H1 (cell line): Measurements from ENCODE around the gene LCP1. TPM values are rescaled to one million over a fixed set of nuclear protein-coding genes. Genes with fewer than 3 reads are reported as not detected.

Experiments used
- CTCF ChIA-PET: fragments of 300-600 bp; sonication (Branson Sonifier 250); formaldehyde crosslinking; loops from one replicate; lab custom pipeline; 2021; ENCODE audit not compliant: partially characterized antibody; lab: Charles Lee
- POLR2A ChIA-PET: fragments of 300-600 bp; sonication (Branson Sonifier 250); formaldehyde crosslinking; loops from one replicate; lab custom pipeline; 2021; ENCODE audit warnings: inconsistent platforms; ENCODE audit not compliant: partially characterized antibody; lab: Charles Lee
- DNase-seq, 2 experiments: peaks; one replicate each; pipeline versions ENCODE4 v3.0.0 to v3.0.0-alpha.2; 2010 to 2022; ENCODE audit warnings: low spot score in 2 of 2, low read depth in 1 of 2, mixed read lengths in 1 of 2
- FAIRE-seq: peaks from 2 replicates; lab custom pipeline; 2011; peaks lifted over from hg19 to GRCh38; lab: Jason Lieb, UNC
- H2AFZ ChIP-seq: 2 replicates; pipeline ENCODE4 v1.8.1; 2012; ENCODE audit warnings: low read length, inconsistent platforms
- H2AK5ac ChIP-seq: 2 replicates; pipeline ENCODE4 v1.6.1; 2013; ENCODE audit warnings: low read depth, low read length
- H2BK120ac ChIP-seq: replicated peaks from 2 replicates; pipeline ENCODE3; 2013; ENCODE audit warnings: low read depth, low read length, inconsistent platforms
- H2BK12ac ChIP-seq: 2 replicates; pipeline ENCODE4 v1.6.1; 2013; ENCODE audit warnings: low read depth, low read length
- H2BK15ac ChIP-seq: 2 replicates; pipeline ENCODE4 v1.6.1; 2013; ENCODE audit warnings: low read length
- H2BK20ac ChIP-seq: 2 replicates; pipeline ENCODE4 v1.6.1; 2013; ENCODE audit warnings: low read length
- H2BK5ac ChIP-seq: 2 replicates; pipeline ENCODE4 v1.6.1; 2013; ENCODE audit warnings: low read depth, low read length
- H3K14ac ChIP-seq: 2 replicates; pipeline ENCODE4 v1.6.1; 2013; ENCODE audit warnings: inconsistent platforms; ENCODE audit not compliant: insufficient read length
- H3K18ac ChIP-seq: 2 replicates; pipeline ENCODE4 v1.6.1; 2013; ENCODE audit warnings: low read length; ENCODE audit errors: extremely low read depth
- H3K23ac ChIP-seq: 2 replicates; pipeline ENCODE4 v1.6.1; 2013; ENCODE audit warnings: inconsistent platforms; ENCODE audit not compliant: insufficient read length
- H3K23me2 ChIP-seq: 2 replicates; pipeline ENCODE4 v1.6.1; 2013; ENCODE audit warnings: low read depth, low read length
- H3K27ac ChIP-seq: 2 replicates; pipeline ENCODE4 v1.6.1; 2011; ENCODE audit warnings: low read depth, low read length, inconsistent platforms
- H3K27me3 ChIP-seq, 4 experiments: replicated peaks in 1 of 4; 1 replicate in 1 of 4; 2 replicates in 3 of 4; pipeline versions ENCODE4 v1.6.1 to v1.8.1; 2011 to 2013; ENCODE audit warnings: low read length in 3 of 4, mild to moderate bottlenecking in 3 of 4, inconsistent platforms in 2 of 4, mixed read lengths in 2 of 4, moderate library complexity in 1 of 4; ENCODE audit not compliant: control insufficient read depth in 3 of 4, insufficient read depth in 3 of 4; ENCODE audit errors: extremely low read depth in 1 of 4
- H3K36me3 ChIP-seq, 4 experiments: 2 replicates each; pipeline versions ENCODE4 v1.6.1 to v1.8.1; 2011 to 2013; ENCODE audit warnings: mild to moderate bottlenecking in 4 of 4, low read length in 3 of 4, moderate library complexity in 2 of 4, control low read depth in 1 of 4, inconsistent platforms in 1 of 4; ENCODE audit not compliant: insufficient read depth in 4 of 4, control insufficient read depth in 2 of 4
- H3K4ac ChIP-seq: replicated peaks from 2 replicates; pipeline ENCODE3; 2013; ENCODE audit warnings: low read length, low read depth, mixed read lengths, inconsistent platforms; ENCODE audit not compliant: insufficient read length
- H3K4me1 ChIP-seq, 4 experiments: replicated peaks in 1 of 4; 1 replicate in 1 of 4; 2 replicates in 3 of 4; pipeline versions ENCODE4 v1.6.1 to v1.8.1; 2011 to 2013; ENCODE audit warnings: low read length in 3 of 4, inconsistent platforms in 2 of 4, mixed read lengths in 1 of 4; ENCODE audit not compliant: insufficient read depth in 4 of 4, control insufficient read depth in 3 of 4
- H3K4me2 ChIP-seq, 2 experiments: 2 replicates each; pipeline versions ENCODE4 v1.6.1 to v1.8.1; 2011 to 2013; ENCODE audit warnings: low read depth in 2 of 2, low read length in 2 of 2, control low read depth in 1 of 2, inconsistent platforms in 1 of 2, mild to moderate bottlenecking in 1 of 2; ENCODE audit not compliant: insufficient read depth in 1 of 2
- H3K4me3 ChIP-seq, 4 experiments: fragments of 200-600, 300-600 bp in 1 of 4; sonication (generic), shearing (Covaris generic), sonication (Bioruptor Twin) in 1 of 4; 2 replicates each; pipeline versions ENCODE4 v1.5.1 to v1.8.1; 2011 to 2016; ENCODE audit warnings: low read length in 4 of 4, low read depth in 3 of 4, control low read depth in 2 of 4, inconsistent platforms in 2 of 4, mild to moderate bottlenecking in 2 of 4, mixed read lengths in 1 of 4, moderate library complexity in 1 of 4; ENCODE audit not compliant: insufficient read depth in 2 of 4; ENCODE audit errors: extremely low read depth in 1 of 4
- H3K56ac ChIP-seq: replicated peaks from 2 replicates; pipeline ENCODE3; 2013; ENCODE audit warnings: low read depth, mild to moderate bottlenecking, mixed read lengths, low read length, inconsistent platforms; ENCODE audit not compliant: insufficient read length
- H3K79me1 ChIP-seq: 2 replicates; pipeline ENCODE4 v1.6.1; 2013; ENCODE audit warnings: low read depth, low read length, control low read depth
- H3K79me2 ChIP-seq, 2 experiments: 2 replicates each; pipeline versions ENCODE4 v1.6.1 to v1.8.1; 2012 to 2013; ENCODE audit warnings: low read length in 2 of 2, mild to moderate bottlenecking in 2 of 2, inconsistent platforms in 1 of 2; ENCODE audit not compliant: insufficient read depth in 2 of 2, control insufficient read depth in 1 of 2
- H3K9ac ChIP-seq, 4 experiments: replicated peaks in 1 of 4; 1 replicate in 1 of 4; 2 replicates in 3 of 4; pipeline versions ENCODE4 v1.6.1 to v1.8.1; 2011 to 2013; ENCODE audit warnings: low read depth in 3 of 4, low read length in 3 of 4, control low read depth in 2 of 4, mild to moderate bottlenecking in 2 of 4, moderate library complexity in 2 of 4, inconsistent platforms in 1 of 4; ENCODE audit errors: extremely low read depth in 1 of 4
- H3K9me3 ChIP-seq, 2 experiments: 2 replicates each; pipeline versions ENCODE4 v1.6.1 to v1.8.1; 2012 to 2013; ENCODE audit warnings: mild to moderate bottlenecking in 2 of 2, moderate library complexity in 2 of 2, control low read depth in 1 of 2, inconsistent platforms in 1 of 2, low read depth in 1 of 2, low read length in 1 of 2, mixed read lengths in 1 of 2; ENCODE audit not compliant: insufficient read depth in 2 of 2
- H4K20me1 ChIP-seq, 2 experiments: replicated peaks in 1 of 2; 2 replicates each; pipeline versions ENCODE3 to v1.8.1; 2011 to 2013; ENCODE audit warnings: inconsistent platforms in 2 of 2, low read length in 2 of 2, mild to moderate bottlenecking in 1 of 2; ENCODE audit not compliant: insufficient read depth in 2 of 2, control insufficient read depth in 1 of 2
- H4K5ac ChIP-seq: 2 replicates; pipeline ENCODE4 v1.6.1; 2013; ENCODE audit warnings: low read length, low read depth, mixed read lengths, inconsistent platforms; ENCODE audit not compliant: insufficient read length
- H4K8ac ChIP-seq: 2 replicates; pipeline ENCODE4 v1.8.0; 2013; ENCODE audit warnings: mild to moderate bottlenecking, moderate library complexity, low read length, inconsistent platforms; ENCODE audit not compliant: insufficient read depth; ENCODE audit errors: extremely low read depth
- H4K91ac ChIP-seq: replicated peaks from 2 replicates; pipeline ENCODE3; 2013; ENCODE audit warnings: low read length, mixed read lengths, inconsistent platforms; ENCODE audit not compliant: insufficient read length
- MAX ChIP-seq: IDR thresholded peaks from 2 replicates; pipeline ENCODE4 v1.6.1; 2012; ENCODE audit warnings: inconsistent platforms
- WGBS, 2 experiments: shearing (Covaris generic) in 1 of 2; methylation state at CpG; one replicate each; pipeline versions ENCODE4 v1.1.6 to v1.1.7; 2013 to 2015; ENCODE audit warnings: low lambda C conversion rate in 2 of 2, mixed read lengths in 2 of 2, inconsistent platforms in 1 of 2, low coverage in 1 of 2, missing lambda C conversion rate in 1 of 2; ENCODE audit not compliant: insufficient replicate concordance in 2 of 2, insufficient coverage in 1 of 2, insufficient read length in 1 of 2; ENCODE audit errors: extremely low coverage in 1 of 2, missing lambda C conversion rate in 1 of 2; 5-methylcytosine and 5-hydroxymethylcytosine counted together
- polyA plus RNA-seq, 7 experiments: library from polyadenylated mRNA; depleted of rRNA in 3 of 7; stranded (reverse) in 5 of 7; unstranded in 2 of 7; fragments of >200 nt in 5 of 7; fragments of 200-250 nt in 2 of 7; gene quantifications; 1 replicate in 5 of 7; 2 replicates in 1 of 7; 4 replicates in 1 of 7; pipeline versions ENCODE4 v1.2.1 to v1.2.3, GENCODE V29; 2011 to 2013; ENCODE audit warnings: missing spikeins in 2 of 7, mixed read lengths in 2 of 7
- total RNA-seq: library from RNA; stranded (reverse); fragmentation: NEBNext Ultra II Directional; extraction: Animal tissue kit (Norgen Biotek cat#: 25700); gene quantifications from 2 replicates; pipeline ENCODE4 v1.2.1, GENCODE V29; 2021

Gene LCP1
- total and polyA plus RNA-seq, 2 of the 8 experiments (the other 6 are each of a cell fraction or from before 2014, with no cell fraction given): 0.65 to 4.3 TPM

GRCh38 chr13:46192412-46192811, 10.4 kb upstream of the LCP1 start:
- Histone ChIP-seq H3K56ac (no peak overlapping the region), H4K91ac (no peak overlapping the region), H2BK12ac (no peak overlapping the region), H3K4me3 (no peak overlapping the region), H3K79me2 (no peaks in the 10 kb centered on the region), H4K5ac (no peak overlapping the region), H3K27ac (no peak overlapping the region), H2AK5ac (no peak overlapping the region), H2BK20ac (no peak overlapping the region), H2BK15ac (no peak overlapping the region), H2BK5ac (no peak overlapping the region), H4K8ac (no peak overlapping the region), H2AFZ (no peak overlapping the region), H3K4me2 (no peak overlapping the region), H4K20me1 (no peaks in the 10 kb centered on the region), H3K27me3 (no peaks in the 10 kb centered on the region), H3K79me1 (no peaks in the 10 kb centered on the region), H3K36me3 (no peaks in the 10 kb centered on the region), H3K9ac (no peak overlapping the region), H3K9me3 (no peaks in the 10 kb centered on the region), H2BK120ac (no peak overlapping the region), H3K23ac (no peak overlapping the region), H3K14ac (no peak overlapping the region), H3K4me1 (no peaks in the 10 kb centered on the region), H3K18ac (no peak overlapping the region), H3K23me2 (no peaks in the 10 kb centered on the region), H3K4ac (no peak overlapping the region)
- POLR2A ChIA-PET: no interaction called here
- no peak for TF ChIP-seq MAX
- FAIRE-seq: no peak
- CTCF ChIA-PET: interaction anchor here (2.4 kb wide), 1 partner anchor 10 kb away, joined by 9 read pairs; the partner anchor contains the start of gene LCP1
- no peak for DNase-seq
- WGBS, 2 experiments: 50% methylated on average over 1 of the region's 1 CpG; no CpG with 5 or more reads in 1 of the 2 experiments
